HG02938 (cell line): ENCODE data around the gene SLC38A7.
"Not testable (repeated sequence)": the region's sequence is repeated elsewhere in the genome, so short reads cannot be mapped to it uniquely, and the experiment has no call there.

ENCODE experiments used
- ATAC-seq: cut with Tn5 transposase; IDR thresholded peaks from one replicate; pipeline ENCODE4 v1.9.1; 2021; ENCODE audit warnings: mild to moderate bottlenecking, moderate library complexity; ENCODE audit not compliant: unreplicated experiment

SLC38A7 gene

GRCh38 chr16:58638148-58639036 is 46.2 kb downstream of the SLC38A7 start:
- ATAC-seq = no peak

DNA sequence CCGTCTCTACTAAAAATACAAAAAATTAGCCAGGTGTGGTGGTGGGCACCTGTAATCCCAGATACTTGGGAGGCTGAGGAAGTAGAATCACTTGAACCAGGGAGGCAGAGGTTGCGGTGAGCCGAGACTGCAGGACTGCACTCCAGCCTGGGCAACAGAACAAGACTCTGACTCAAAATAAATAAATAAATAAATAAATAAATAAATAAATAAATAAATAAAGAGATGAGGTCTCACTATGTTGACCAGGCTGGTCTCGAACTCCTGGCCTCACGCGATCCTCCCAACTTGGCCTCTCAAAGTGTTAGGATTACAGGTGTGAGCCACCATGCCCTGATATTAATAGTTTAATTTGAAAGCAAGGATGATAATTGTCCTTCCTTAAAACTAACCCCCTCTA is 47.5 kb downstream of the SLC38A7 start:
- ATAC-seq = not testable (repeated sequence)

DNA sequence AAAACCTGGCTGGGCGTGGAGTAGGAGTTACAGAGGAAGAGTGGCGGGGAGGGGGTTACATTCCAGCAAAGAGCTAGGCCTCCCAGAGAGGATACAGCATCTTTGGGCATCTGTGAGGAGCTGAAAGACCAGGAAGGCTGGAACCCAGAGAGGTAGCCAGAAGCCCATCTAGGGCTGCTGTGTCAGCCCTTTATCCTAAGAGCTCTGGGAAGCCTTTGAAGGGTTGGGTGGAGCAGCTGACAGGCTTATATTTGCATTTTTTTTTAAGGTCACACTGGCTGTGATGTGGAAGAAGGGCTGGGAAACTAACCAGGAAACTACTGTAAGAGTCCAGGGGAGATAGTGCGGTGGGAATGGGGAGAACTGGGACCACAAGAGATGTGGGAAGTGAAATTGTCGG is 48.1 kb downstream of the SLC38A7 start:
- no peak for ATAC-seq

GRCh38 chr16:58635502-58635901 is 49.1 kb downstream of the SLC38A7 start:
- ATAC-seq = no peak

DNA sequence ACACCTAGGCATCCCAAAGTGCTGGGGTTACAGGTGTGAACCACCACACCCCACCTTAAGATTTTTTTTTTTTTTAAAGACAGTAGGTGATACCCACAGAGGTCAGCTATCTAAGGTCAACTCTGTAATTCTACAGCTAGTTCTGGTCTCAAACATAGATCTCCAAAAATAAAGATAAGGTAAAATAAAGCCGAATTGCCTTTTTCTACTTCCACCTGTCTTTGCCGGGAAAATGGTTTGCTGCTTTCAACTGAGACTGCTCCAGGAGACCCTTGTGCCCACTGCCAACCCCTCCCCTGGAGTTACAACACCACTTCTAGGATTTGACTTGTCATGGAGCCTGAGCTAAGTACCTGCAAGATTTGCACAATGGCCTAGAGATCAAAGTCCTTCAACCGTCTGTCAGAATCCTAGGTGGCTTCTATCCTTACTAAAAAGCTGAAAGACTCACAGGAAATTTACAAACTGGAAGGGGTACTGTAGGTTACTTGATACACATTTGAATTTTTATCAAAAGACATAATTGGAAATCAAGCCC is 50.2 kb downstream of the SLC38A7 start:
- no peak for ATAC-seq

DNA sequence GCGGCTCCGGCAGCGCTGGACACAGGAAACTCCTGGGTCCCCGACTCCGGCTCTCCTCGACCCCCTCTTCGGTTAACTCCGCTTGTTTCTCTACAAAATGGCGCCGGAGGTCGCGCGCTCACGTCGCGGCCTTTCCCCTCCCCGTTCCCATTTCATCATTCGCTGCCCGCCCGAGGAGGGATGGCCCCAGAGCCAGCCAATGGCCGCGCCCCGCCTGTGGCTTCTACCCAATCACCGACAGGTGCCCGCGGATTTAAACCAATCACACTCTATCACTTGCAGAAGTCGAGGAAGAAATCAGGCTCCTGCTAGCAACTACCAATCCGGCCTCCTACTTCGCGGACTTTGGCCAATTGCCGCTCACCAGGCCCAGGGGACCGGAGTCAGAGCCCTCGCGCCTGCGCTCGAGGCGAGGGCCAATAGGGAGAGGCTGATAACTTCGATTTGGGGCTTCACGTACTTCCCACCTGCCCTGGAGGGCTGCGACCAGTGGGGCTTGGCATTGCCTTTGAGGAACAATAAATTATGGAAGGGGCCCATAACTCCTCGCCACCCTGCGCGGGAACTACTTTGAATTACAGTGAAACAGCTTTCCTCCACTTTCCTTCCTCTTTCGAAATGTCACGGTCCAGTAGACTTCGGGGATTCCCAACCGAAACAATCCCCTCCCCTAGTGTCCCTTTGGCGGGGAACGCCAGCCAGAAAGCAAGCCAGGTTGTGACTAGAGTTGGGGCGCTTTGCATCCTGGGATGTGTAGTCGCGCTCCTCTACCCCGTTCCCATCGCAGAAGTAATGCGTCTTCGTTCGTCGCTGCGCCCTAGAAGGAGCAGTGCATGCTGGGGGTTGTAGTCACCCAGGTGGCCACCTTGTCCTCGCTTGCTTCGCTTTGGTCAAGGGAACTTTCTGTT is 54.6 kb downstream of the SLC38A7 start, which contains the start of gene CNOT1:
Gene CNOT1, minus strand, starts transcription at position 94 of the 908 bp plus-strand sequence. CDS start 30,489 bp downstream, outside the sequence.
- ATAC-seq = peak; percentile 88

GRCh38 chr16:58628845-58629732 is 55.5 kb downstream of the SLC38A7 start:
- peak; percentile 0 for ATAC-seq

GRCh38 chr16:58624209-58624608 is 60.4 kb downstream of the SLC38A7 start:
- ATAC-seq = no peak

- ATAC-seq = no peak
Measured at GRCh38 chr16:58620396-58620795, 64.2 kb downstream of the SLC38A7 start.

DNA sequence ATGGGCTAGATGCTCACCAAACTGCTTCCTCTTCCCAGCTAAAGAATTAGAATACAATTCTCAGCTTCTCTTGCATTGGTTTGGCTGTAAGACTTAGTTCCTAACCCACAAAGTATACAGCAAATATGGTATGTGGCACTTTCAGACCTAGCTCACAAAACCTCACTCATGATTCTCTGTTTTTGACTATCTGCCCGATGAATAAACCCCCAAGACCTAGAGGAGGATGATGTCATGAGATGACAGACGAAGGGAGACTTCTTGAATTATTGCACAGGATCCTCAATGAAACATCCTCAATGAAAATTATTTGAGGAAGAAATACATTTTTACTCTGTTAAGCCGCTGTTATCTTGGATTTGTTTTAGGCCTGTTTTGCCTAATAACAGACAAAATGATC is 69.3 kb downstream of the SLC38A7 start:
- no peak for ATAC-seq
